H1 (cell line): ENCODE measurements around the gene HDAC11. TPM values are rescaled to one million over a fixed set of nuclear protein-coding genes. Genes with fewer than 3 reads are reported as not detected.
A peak's percentile ranks its signal among the peaks of the same experiment; 100 is the strongest.

Experiments
- CTCF ChIA-PET: fragments of 300-600 bp; sonication (Branson Sonifier 250); formaldehyde crosslinking; loops from one replicate; lab custom pipeline; 2021; ENCODE audit not compliant: partially characterized antibody; lab: Charles Lee
- POLR2A ChIA-PET: fragments of 300-600 bp; sonication (Branson Sonifier 250); formaldehyde crosslinking; loops from one replicate; lab custom pipeline; 2021; ENCODE audit warnings: inconsistent platforms; ENCODE audit not compliant: partially characterized antibody; lab: Charles Lee
- DNase-seq, 2 experiments: peaks; one replicate each; pipeline versions ENCODE4 v3.0.0 to v3.0.0-alpha.2; 2010 to 2022; ENCODE audit warnings: low spot score in 2 of 2, low read depth in 1 of 2, mixed read lengths in 1 of 2
- FAIRE-seq: peaks from 2 replicates; lab custom pipeline; 2011; peaks lifted over from hg19 to GRCh38; lab: Jason Lieb, UNC
- H2AFZ ChIP-seq: 2 replicates; pipeline ENCODE4 v1.8.1; 2012; ENCODE audit warnings: low read length, inconsistent platforms
- H2AK5ac ChIP-seq: 2 replicates; pipeline ENCODE4 v1.6.1; 2013; ENCODE audit warnings: low read depth, low read length
- H2BK120ac ChIP-seq: replicated peaks from 2 replicates; pipeline ENCODE3; 2013; ENCODE audit warnings: low read depth, low read length, inconsistent platforms
- H2BK12ac ChIP-seq: 2 replicates; pipeline ENCODE4 v1.6.1; 2013; ENCODE audit warnings: low read depth, low read length
- H2BK15ac ChIP-seq: 2 replicates; pipeline ENCODE4 v1.6.1; 2013; ENCODE audit warnings: low read length
- H2BK20ac ChIP-seq: 2 replicates; pipeline ENCODE4 v1.6.1; 2013; ENCODE audit warnings: low read length
- H2BK5ac ChIP-seq: 2 replicates; pipeline ENCODE4 v1.6.1; 2013; ENCODE audit warnings: low read depth, low read length
- H3K14ac ChIP-seq: 2 replicates; pipeline ENCODE4 v1.6.1; 2013; ENCODE audit warnings: inconsistent platforms; ENCODE audit not compliant: insufficient read length
- H3K18ac ChIP-seq: 2 replicates; pipeline ENCODE4 v1.6.1; 2013; ENCODE audit warnings: low read length; ENCODE audit errors: extremely low read depth
- H3K23ac ChIP-seq: 2 replicates; pipeline ENCODE4 v1.6.1; 2013; ENCODE audit warnings: inconsistent platforms; ENCODE audit not compliant: insufficient read length
- H3K23me2 ChIP-seq: 2 replicates; pipeline ENCODE4 v1.6.1; 2013; ENCODE audit warnings: low read depth, low read length
- H3K27ac ChIP-seq: 2 replicates; pipeline ENCODE4 v1.6.1; 2011; ENCODE audit warnings: low read depth, low read length, inconsistent platforms
- H3K27me3 ChIP-seq, 4 experiments: replicated peaks in 1 of 4; 1 replicate in 1 of 4; 2 replicates in 3 of 4; pipeline versions ENCODE4 v1.6.1 to v1.8.1; 2011 to 2013; ENCODE audit warnings: low read length in 3 of 4, mild to moderate bottlenecking in 3 of 4, inconsistent platforms in 2 of 4, mixed read lengths in 2 of 4, moderate library complexity in 1 of 4; ENCODE audit not compliant: control insufficient read depth in 3 of 4, insufficient read depth in 3 of 4; ENCODE audit errors: extremely low read depth in 1 of 4
- H3K36me3 ChIP-seq, 4 experiments: 2 replicates each; pipeline versions ENCODE4 v1.6.1 to v1.8.1; 2011 to 2013; ENCODE audit warnings: mild to moderate bottlenecking in 4 of 4, low read length in 3 of 4, moderate library complexity in 2 of 4, control low read depth in 1 of 4, inconsistent platforms in 1 of 4; ENCODE audit not compliant: insufficient read depth in 4 of 4, control insufficient read depth in 2 of 4
- H3K4ac ChIP-seq: replicated peaks from 2 replicates; pipeline ENCODE3; 2013; ENCODE audit warnings: low read length, low read depth, mixed read lengths, inconsistent platforms; ENCODE audit not compliant: insufficient read length
- H3K4me1 ChIP-seq, 4 experiments: replicated peaks in 1 of 4; 1 replicate in 1 of 4; 2 replicates in 3 of 4; pipeline versions ENCODE4 v1.6.1 to v1.8.1; 2011 to 2013; ENCODE audit warnings: low read length in 3 of 4, inconsistent platforms in 2 of 4, mixed read lengths in 1 of 4; ENCODE audit not compliant: insufficient read depth in 4 of 4, control insufficient read depth in 3 of 4
- H3K4me2 ChIP-seq, 2 experiments: 2 replicates each; pipeline versions ENCODE4 v1.6.1 to v1.8.1; 2011 to 2013; ENCODE audit warnings: low read depth in 2 of 2, low read length in 2 of 2, control low read depth in 1 of 2, inconsistent platforms in 1 of 2, mild to moderate bottlenecking in 1 of 2; ENCODE audit not compliant: insufficient read depth in 1 of 2
- H3K4me3 ChIP-seq, 4 experiments: fragments of 200-600, 300-600 bp in 1 of 4; sonication (generic), shearing (Covaris generic), sonication (Bioruptor Twin) in 1 of 4; 2 replicates each; pipeline versions ENCODE4 v1.5.1 to v1.8.1; 2011 to 2016; ENCODE audit warnings: low read length in 4 of 4, low read depth in 3 of 4, control low read depth in 2 of 4, inconsistent platforms in 2 of 4, mild to moderate bottlenecking in 2 of 4, mixed read lengths in 1 of 4, moderate library complexity in 1 of 4; ENCODE audit not compliant: insufficient read depth in 2 of 4; ENCODE audit errors: extremely low read depth in 1 of 4
- H3K56ac ChIP-seq: replicated peaks from 2 replicates; pipeline ENCODE3; 2013; ENCODE audit warnings: low read depth, mild to moderate bottlenecking, mixed read lengths, low read length, inconsistent platforms; ENCODE audit not compliant: insufficient read length
- H3K79me1 ChIP-seq: 2 replicates; pipeline ENCODE4 v1.6.1; 2013; ENCODE audit warnings: low read depth, low read length, control low read depth
- H3K79me2 ChIP-seq, 2 experiments: 2 replicates each; pipeline versions ENCODE4 v1.6.1 to v1.8.1; 2012 to 2013; ENCODE audit warnings: low read length in 2 of 2, mild to moderate bottlenecking in 2 of 2, inconsistent platforms in 1 of 2; ENCODE audit not compliant: insufficient read depth in 2 of 2, control insufficient read depth in 1 of 2
- H3K9ac ChIP-seq, 4 experiments: replicated peaks in 1 of 4; 1 replicate in 1 of 4; 2 replicates in 3 of 4; pipeline versions ENCODE4 v1.6.1 to v1.8.1; 2011 to 2013; ENCODE audit warnings: low read depth in 3 of 4, low read length in 3 of 4, control low read depth in 2 of 4, mild to moderate bottlenecking in 2 of 4, moderate library complexity in 2 of 4, inconsistent platforms in 1 of 4; ENCODE audit errors: extremely low read depth in 1 of 4
- H3K9me3 ChIP-seq, 2 experiments: 2 replicates each; pipeline versions ENCODE4 v1.6.1 to v1.8.1; 2012 to 2013; ENCODE audit warnings: mild to moderate bottlenecking in 2 of 2, moderate library complexity in 2 of 2, control low read depth in 1 of 2, inconsistent platforms in 1 of 2, low read depth in 1 of 2, low read length in 1 of 2, mixed read lengths in 1 of 2; ENCODE audit not compliant: insufficient read depth in 2 of 2
- H4K20me1 ChIP-seq, 2 experiments: replicated peaks in 1 of 2; 2 replicates each; pipeline versions ENCODE3 to v1.8.1; 2011 to 2013; ENCODE audit warnings: inconsistent platforms in 2 of 2, low read length in 2 of 2, mild to moderate bottlenecking in 1 of 2; ENCODE audit not compliant: insufficient read depth in 2 of 2, control insufficient read depth in 1 of 2
- H4K5ac ChIP-seq: 2 replicates; pipeline ENCODE4 v1.6.1; 2013; ENCODE audit warnings: low read length, low read depth, mixed read lengths, inconsistent platforms; ENCODE audit not compliant: insufficient read length
- H4K8ac ChIP-seq: 2 replicates; pipeline ENCODE4 v1.8.0; 2013; ENCODE audit warnings: mild to moderate bottlenecking, moderate library complexity, low read length, inconsistent platforms; ENCODE audit not compliant: insufficient read depth; ENCODE audit errors: extremely low read depth
- H4K91ac ChIP-seq: replicated peaks from 2 replicates; pipeline ENCODE3; 2013; ENCODE audit warnings: low read length, mixed read lengths, inconsistent platforms; ENCODE audit not compliant: insufficient read length
- ASH2L ChIP-seq: fragments of 200-600, 300-600 bp; sonication (generic); IDR thresholded peaks from one replicate; pipeline ENCODE4 v1.7.1; 2017; ENCODE audit warnings: low read length
- KDM1A ChIP-seq: fragments of 200-600, 300-600 bp; sonication (generic); IDR thresholded peaks from 2 replicates; pipeline ENCODE4 v1.7.1; 2016; ENCODE audit warnings: mild to moderate bottlenecking, low read length, borderline replicate concordance
- WGBS, 2 experiments: shearing (Covaris generic) in 1 of 2; methylation state at CpG; one replicate each; pipeline versions ENCODE4 v1.1.6 to v1.1.7; 2013 to 2015; ENCODE audit warnings: low lambda C conversion rate in 2 of 2, mixed read lengths in 2 of 2, inconsistent platforms in 1 of 2, low coverage in 1 of 2, missing lambda C conversion rate in 1 of 2; ENCODE audit not compliant: insufficient replicate concordance in 2 of 2, insufficient coverage in 1 of 2, insufficient read length in 1 of 2; ENCODE audit errors: extremely low coverage in 1 of 2, missing lambda C conversion rate in 1 of 2; 5-methylcytosine and 5-hydroxymethylcytosine counted together
- polyA plus RNA-seq, 7 experiments: library from polyadenylated mRNA; depleted of rRNA in 3 of 7; stranded (reverse) in 5 of 7; unstranded in 2 of 7; fragments of >200 nt in 5 of 7; fragments of 200-250 nt in 2 of 7; gene quantifications; 1 replicate in 5 of 7; 2 replicates in 1 of 7; 4 replicates in 1 of 7; pipeline versions ENCODE4 v1.2.1 to v1.2.3, GENCODE V29; 2011 to 2013; ENCODE audit warnings: missing spikeins in 2 of 7, mixed read lengths in 2 of 7
- total RNA-seq: library from RNA; stranded (reverse); fragmentation: NEBNext Ultra II Directional; extraction: Animal tissue kit (Norgen Biotek cat#: 25700); gene quantifications from 2 replicates; pipeline ENCODE4 v1.2.1, GENCODE V29; 2021

Gene HDAC11
- total and polyA plus RNA-seq, 2 of the 8 experiments (the other 6 are each of a cell fraction or from before 2014, with no cell fraction given) = 6.8 to 7.4 TPM

GRCh38 chr3:13537244-13537908, 57.3 kb downstream of the HDAC11 start:
- CTCF ChIA-PET = interaction anchor here (1.2 to 51.2 kb wide), 7 partner anchors 8 to 115 kb away, joined by 3 to 856 read pairs (median 4); no protein-coding TSS in a partner anchor
- no peak overlapping the region for H3K9ac ChIP-seq
- WGBS, 2 experiments = 89% methylated on average over 6 of the region's 6 CpGs; no CpG with 5 or more reads in 1 of the 2 experiments
- FAIRE-seq = no peak
- H2AK5ac ChIP-seq = no peak overlapping the region
- no peak overlapping the region for H2BK5ac ChIP-seq
- no peaks in the 10 kb centered on the region for H3K27me3 ChIP-seq
- no peak overlapping the region for H3K23ac ChIP-seq
- H3K4me1 ChIP-seq = peaks cover 0 to 5% (median 1%) of the 10 kb centered on the region in 4 experiments; a peak in 2 of 7 replicates
- no peak overlapping the region for H2BK15ac ChIP-seq
- H2BK20ac ChIP-seq = no peak overlapping the region
- H3K9me3 ChIP-seq = no peaks in the 10 kb centered on the region
- H3K14ac ChIP-seq = no peak overlapping the region
- no peak overlapping the region for H3K4me3 ChIP-seq
- H3K36me3 ChIP-seq = no peaks in the 10 kb centered on the region
- POLR2A ChIA-PET = interaction anchor here (1.0 kb wide), 1 partner anchor 37 kb away, joined by 3 read pairs; no protein-coding TSS in a partner anchor
- H4K20me1 ChIP-seq = no peaks in the 10 kb centered on the region
- no peak for DNase-seq
- H3K56ac ChIP-seq = no peak overlapping the region
- H4K8ac ChIP-seq = no peak overlapping the region
- no peak overlapping the region for H4K91ac ChIP-seq
- no peaks in the 10 kb centered on the region for H3K79me2 ChIP-seq
- no peak overlapping the region for H2BK12ac ChIP-seq
- peak overlapping the region; percentile 82 for H2AFZ ChIP-seq
- no peak overlapping the region for H4K5ac ChIP-seq
- no peaks in the 10 kb centered on the region for H3K79me1 ChIP-seq
- no peak overlapping the region for H2BK120ac ChIP-seq
- no peak overlapping the region for H3K27ac ChIP-seq
- TF ChIP-seq ASH2L = no peak
- TF ChIP-seq KDM1A = peak; percentile 75
- no peak overlapping the region for H3K18ac ChIP-seq
- no peak overlapping the region for H3K4ac ChIP-seq
- H3K23me2 ChIP-seq = no peaks in the 10 kb centered on the region
- H3K4me2 ChIP-seq = no peak overlapping the region
